ENCODE results near the gene TNFRSF18.
A peak's percentile ranks its signal among the peaks of the same experiment; 100 is the strongest.

The TNFRSF18 gene

GRCh38 chr1:1226566-1227362, 20.4 kb upstream of the TNFRSF18 start:
- DNase-seq: no peak

DNA sequence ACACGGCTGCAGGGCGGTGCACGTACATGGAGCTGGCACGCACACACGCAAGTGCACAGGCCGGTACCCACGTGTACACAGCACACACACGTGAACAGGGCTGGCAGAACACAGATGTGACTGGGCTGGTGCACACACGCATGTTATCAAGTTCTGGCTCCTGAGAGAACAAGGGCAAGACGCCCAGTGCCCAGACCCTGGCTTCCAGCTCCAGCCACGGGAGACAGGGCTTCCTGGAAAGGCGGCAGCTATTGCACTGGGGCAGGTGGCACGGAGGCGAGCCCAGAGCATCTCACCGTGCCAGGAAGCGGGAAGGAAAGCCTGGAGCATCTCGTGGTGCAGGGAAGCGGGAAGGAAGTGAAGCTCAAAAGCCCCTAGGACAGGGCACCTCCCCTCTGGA, 19.5 kb upstream of the TNFRSF18 start:
- no peak for DNase-seq

GRCh38 chr1:1225238-1225845, 18.9 kb upstream of the TNFRSF18 start:
- DNase-seq: peak; percentile 32

GRCh38 chr1:1223891-1224290, 17.5 kb upstream of the TNFRSF18 start:
- DNase-seq: no peak

DNA sequence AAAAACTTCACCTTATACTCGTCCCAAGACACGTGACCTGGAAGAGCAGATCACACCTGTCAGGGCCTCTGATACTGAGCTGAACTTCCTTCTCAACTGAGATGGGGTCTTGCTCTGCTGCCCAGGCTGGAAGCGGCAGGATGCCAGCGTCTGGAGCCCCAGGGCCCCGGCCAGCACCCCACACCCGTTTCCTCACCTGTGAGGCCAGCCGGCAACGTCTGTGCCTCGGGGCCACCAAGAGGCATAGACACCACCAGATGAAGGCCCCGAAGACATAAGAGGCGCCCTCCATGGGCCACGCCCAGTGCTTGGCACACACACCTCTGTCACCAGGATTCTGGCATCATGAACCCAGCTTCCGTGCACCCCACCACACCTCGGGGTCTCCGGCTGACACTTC, 16.9 kb upstream of the TNFRSF18 start:
- no peak for DNase-seq

- no peak for DNase-seq
Measured at GRCh38 chr1:1222575-1223225, 16.3 kb upstream of the TNFRSF18 start.

DNA sequence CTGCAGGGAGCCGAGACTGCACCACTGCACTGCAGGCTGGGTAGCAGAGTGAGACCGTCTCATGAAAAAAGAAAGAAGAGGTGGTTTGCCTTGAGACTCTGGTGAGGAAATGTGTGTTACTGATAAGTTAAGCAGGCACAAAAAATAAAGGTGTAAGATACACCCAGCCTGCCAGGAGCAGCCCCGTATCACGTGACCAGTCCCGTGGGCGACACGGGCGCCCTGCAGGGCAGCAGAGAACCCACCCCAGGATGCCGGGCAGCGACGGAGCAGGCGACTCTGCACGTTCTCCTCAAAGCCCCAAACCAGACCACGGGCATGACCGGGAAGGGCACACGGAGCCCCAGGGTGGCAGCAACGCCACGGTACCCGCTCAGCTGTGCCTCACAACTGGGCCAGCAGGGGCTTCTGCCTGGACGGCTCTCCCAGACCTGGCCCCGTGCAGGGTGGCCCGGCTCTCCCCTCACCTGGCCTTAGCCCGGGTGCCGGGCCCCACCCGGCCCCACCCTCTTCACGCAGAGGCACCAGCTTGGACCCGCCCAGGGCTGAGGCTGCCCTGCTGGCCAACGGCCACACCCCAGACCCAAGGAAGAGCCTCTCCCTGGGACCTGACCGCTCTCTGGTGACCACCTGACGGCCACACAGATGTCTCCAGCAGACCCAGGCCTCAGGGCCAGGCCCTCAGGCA, 15.6 kb upstream of the TNFRSF18 start:
- no peak for DNase-seq

DNA sequence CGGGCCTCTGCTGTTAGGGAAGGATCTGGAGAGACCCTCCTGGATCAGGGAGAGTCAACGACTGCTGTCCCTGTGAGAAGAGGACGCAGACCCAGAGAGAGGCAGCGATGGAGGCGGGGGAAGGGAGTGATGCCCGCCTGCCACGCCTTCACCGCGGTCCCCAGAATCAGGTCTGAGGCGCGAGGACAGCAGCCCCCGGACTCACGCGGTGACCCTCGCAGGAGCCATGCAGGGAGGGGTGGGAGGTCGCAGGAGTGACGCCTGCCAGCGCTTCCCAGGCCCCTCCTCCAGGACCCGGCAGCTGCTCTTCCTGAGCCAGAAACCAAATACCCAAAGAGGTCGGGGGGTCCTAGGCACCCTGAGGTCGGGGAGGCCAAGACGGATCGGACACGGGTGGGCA, 13.8 kb upstream of the TNFRSF18 start:
- no peak for DNase-seq

DNA sequence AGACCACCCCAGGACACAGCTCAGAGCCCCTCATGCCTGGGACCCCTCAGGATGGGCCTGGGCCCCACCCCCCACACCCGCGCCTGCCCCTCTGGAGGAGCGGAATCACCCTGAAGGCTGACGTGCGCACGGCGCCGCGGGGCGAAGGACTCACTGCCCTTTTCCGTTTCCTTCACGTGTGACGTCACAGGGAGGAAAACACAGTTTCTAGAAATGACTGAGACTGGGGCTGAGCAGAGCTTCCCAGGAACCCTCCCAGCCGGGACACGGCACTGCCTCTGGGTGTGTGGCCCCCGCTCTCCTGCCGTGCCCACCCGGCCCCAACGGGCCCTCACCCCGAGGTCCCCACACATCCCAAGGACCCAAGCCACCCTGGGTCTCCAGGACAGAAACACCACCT, 12.9 kb upstream of the TNFRSF18 start:
- DNase-seq: no peak

DNA sequence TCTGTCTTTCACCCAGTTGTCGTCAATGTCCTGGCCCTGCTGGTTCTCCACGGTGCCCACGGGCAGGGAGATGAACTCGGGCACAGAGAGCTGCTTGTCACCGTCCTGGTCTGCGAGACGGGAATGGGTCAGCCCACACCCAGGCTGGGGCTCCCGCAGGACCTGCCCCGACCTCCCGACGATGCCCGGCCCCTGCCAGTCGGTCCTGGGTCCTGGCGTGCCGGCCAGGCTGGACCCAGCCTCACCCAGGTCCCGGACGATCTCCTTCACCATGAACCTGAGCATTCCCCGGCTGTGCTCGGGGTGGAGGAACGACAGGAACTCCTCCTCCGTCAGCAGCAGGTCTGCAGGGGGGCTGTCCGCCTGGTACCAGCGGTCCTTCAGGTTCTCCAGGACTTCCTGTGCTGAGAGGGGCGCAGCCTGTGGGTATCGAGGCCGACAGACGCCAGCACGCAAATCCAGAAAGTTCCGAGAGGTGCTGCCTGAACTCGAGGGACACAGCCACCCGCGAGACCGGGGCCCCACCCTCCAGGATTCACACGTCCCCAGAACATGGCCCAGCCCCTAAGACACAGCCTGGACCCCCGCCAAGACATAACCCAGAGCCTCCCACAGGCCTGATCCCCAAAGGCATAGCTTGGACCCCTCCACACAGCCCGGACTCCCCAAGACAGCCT, 12.3 kb upstream of the TNFRSF18 start:
- DNase-seq: no peak

- no peak for DNase-seq
Measured at GRCh38 chr1:1217621-1218523, 11.5 kb upstream of the TNFRSF18 start.

DNA sequence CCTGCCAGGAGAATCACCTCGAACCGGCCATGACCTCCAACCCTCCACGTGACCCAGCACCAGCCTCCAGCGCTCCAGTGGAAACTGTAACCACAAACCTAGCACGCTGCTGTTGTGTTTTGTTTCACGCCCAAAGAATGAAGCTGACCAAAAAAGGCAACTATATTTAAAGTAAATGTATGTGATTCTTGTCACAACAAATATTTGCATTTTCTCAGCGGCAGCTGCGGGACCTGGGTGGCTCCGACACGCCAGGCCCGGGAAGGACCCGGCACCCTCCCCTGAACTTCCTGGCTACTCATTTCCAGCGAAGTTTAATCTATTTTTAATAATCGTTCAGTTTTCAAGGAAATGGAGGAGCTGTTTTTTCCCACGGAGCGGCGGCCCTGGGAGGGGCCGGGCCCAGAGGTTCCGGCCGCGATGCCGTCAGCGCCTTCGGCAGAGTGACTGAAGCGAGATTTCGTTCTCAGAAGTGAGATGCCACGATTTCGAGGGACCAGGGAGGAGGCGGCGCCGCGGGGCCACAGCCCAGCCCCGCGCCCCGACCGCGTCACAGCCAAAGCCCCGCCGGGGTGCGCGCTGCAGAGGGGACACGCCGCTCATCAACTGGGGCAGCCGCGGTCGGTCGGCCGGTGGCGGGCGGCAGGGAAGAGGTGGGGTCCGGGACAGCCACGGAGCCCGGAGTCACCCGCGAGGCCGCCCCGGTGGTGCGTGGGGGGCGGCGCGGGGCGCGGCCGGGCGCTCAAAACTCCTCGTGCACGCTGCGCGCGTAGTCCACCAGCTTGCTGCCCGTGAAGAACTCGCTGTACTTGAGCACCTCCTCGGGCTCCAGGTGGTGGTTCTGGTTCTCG, 10.6 kb upstream of the TNFRSF18 start:
- DNase-seq: no peak

DNA sequence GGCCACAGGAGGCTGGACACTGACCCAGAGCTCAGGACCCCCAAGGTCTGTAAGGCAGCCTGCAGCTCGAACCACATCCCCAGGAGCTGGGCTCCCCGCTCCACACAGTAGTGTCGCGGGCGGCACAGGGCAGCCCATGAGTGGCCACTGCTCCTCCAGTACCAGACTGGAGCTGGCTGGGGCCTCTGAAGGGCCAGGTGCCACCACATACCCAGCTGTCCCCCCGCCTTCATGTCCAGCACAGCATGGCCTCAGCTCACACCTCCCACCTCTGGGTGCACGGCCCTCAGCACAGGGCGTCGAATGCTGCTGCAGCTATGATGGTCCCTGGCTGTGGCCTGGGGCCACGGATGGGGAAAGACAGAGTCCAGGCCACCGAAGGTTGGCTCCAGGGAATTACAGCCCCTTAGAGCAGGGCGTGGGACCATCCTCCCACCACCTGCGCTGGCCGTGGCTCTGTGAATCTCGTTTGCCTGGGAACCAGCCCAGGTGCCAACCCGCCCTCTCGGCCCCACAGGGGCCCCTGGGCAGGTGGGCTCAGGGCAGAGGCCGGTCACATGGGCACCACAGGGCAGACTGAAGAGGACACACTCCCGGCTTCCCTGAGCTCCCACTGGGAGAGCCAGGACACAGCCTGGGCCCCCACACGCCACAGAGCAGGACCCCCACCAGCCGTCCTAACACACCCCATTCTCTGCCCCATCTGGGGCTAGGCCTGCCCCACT, 9.7 kb upstream of the TNFRSF18 start:
- no peak for DNase-seq

DNA sequence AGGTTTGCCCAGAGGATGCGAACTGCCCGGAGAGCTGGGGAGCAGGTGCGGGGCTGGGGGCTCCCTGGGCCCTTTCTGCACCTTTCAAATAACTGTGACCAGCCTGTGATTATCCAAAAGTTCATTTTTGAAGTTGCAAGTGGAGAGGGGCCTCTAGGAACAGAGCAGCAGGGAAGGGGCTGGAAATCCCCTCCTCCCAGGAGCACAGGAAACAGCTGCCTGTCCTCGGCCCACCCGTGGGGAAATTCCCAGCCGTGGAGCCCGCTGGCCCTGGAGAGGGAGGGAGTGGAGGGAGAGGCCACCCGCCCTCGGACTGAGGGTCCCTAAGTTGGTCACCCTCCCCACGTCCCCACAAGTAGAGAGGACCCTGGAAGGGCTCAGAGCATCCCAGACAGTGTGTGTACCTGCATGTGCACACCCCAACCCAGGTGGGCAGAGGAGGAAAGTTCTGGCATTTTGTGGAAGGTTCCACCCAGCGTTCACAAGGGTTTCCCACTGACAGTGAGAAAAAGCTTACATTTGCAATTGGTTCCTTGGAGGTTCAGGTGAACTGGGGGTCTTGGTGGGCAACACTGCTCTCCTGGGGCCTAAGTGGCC, 8.8 kb upstream of the TNFRSF18 start:
- DNase-seq: no peak

DNA sequence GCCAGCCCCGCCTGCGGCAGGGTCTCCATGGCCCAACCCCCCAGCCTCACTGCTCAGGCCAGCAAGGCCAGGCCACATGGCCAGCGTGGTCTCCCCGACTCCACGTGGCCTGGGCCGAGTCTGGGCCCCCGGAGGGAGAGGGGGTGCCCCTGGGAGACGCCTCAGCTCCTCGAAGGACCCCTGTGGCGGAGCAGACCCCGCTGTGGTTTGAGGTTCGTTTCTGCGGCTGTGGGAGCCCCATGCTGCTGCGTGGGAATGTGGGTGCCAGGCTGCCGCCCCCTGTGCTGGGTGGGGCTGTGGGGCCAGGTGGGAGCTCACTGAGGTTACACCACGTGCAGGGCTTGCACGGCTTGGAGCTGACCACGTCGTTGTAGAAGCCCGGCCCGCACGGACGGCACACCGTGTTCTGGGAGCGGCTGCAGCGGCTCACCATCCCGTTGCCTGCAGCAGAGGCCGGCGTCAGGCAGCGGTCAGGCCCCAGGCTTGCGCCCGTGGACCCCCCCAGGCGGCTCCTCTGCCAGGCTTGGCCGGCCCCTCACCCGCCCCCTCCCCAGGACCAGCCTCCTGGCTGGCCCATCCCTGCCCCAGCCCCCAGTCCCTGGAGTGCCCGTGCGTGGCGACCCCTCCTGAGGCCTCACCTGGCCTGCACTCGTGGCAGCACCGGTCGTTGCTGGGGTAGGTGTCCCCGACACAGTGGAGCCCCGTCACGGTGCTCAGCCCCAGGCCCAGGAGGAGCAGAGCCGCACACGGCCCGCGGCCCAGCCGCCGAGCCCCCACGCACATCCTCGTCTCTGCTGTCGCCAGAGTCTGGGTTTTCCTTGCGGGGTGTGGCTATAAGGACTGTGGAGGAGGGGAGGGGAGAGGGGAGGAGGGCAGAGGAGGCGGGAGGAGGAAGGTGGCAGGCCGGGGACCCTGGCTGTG, 7.2 kb upstream of the TNFRSF18 start, which contains the start of gene TNFRSF4:
TSS of gene TNFRSF4 (minus strand) at position 809 of the 921 bp plus-strand sequence. CDS start at position 783, 26 bp downstream.
- no peak for DNase-seq

GRCh38 chr1:1212780-1213344, 6.5 kb upstream of the TNFRSF18 start:
- no peak for DNase-seq

- no peak for DNase-seq
Measured at GRCh38 chr1:1211541-1212441, 5.4 kb upstream of the TNFRSF18 start.
